KOPT-K1 (cell line): ENCODE data around the gene SHC4.

Source experiments
- H3K27ac ChIP-seq: fragments of 200-600 bp; sonication (generic); 2 replicates; pipeline ENCODE4 v1.5.1; 2016; ENCODE audit warnings: antibody characterized with exemption, mild to moderate bottlenecking, low read depth, low read length; ENCODE audit not compliant: poor library complexity, severe bottlenecking
- H3K36me3 ChIP-seq: fragments of 200-600 bp; sonication (generic); 2 replicates; pipeline ENCODE4 v1.5.1; 2017; ENCODE audit warnings: antibody characterized with exemption, mild to moderate bottlenecking, low read length, moderate library complexity; ENCODE audit not compliant: insufficient read depth
- H3K9me3 ChIP-seq: fragments of 200-600 bp; sonication (generic); 2 replicates; pipeline ENCODE4 v1.5.1; 2017; ENCODE audit warnings: antibody characterized with exemption, low read length, mild to moderate bottlenecking; ENCODE audit not compliant: insufficient read depth, poor library complexity, severe bottlenecking

Gene SHC4

GRCh38 chr15:48890375-48890972 lies 73.2 kb downstream of the SHC4 start:
- H3K27ac ChIP-seq = no peak overlapping the region
- H3K36me3 ChIP-seq = no peaks in the 10 kb centered on the region
- no peaks in the 10 kb centered on the region for H3K9me3 ChIP-seq

- Histone ChIP-seq H3K9me3 (no peaks in the 10 kb centered on the region), H3K27ac (no peak overlapping the region), H3K36me3 (no peaks in the 10 kb centered on the region)
Measured at GRCh38 chr15:48889925-48890324, 73.8 kb downstream of the SHC4 start.

- Histone ChIP-seq H3K36me3 (no peaks in the 10 kb centered on the region), H3K9me3 (no peaks in the 10 kb centered on the region), H3K27ac (no peak overlapping the region)
Measured at GRCh38 chr15:48888836-48889235, 74.9 kb downstream of the SHC4 start.

- Histone ChIP-seq H3K9me3 (no peaks in the 10 kb centered on the region), H3K36me3 (no peaks in the 10 kb centered on the region), H3K27ac (no peak overlapping the region)
Measured at GRCh38 chr15:48888191-48888590, 75.5 kb downstream of the SHC4 start.

- Histone ChIP-seq H3K27ac (no peak overlapping the region), H3K9me3 (no peaks in the 10 kb centered on the region), H3K36me3 (no peaks in the 10 kb centered on the region)
Measured at GRCh38 chr15:48887144-48887543, 76.6 kb downstream of the SHC4 start.

- H3K27ac ChIP-seq = no peak overlapping the region
- H3K36me3 ChIP-seq = peaks cover 16% of the 10 kb centered on the region
- no peaks in the 10 kb centered on the region for H3K9me3 ChIP-seq
Measured at GRCh38 chr15:48883699-48884098, 80.0 kb downstream of the SHC4 start.

- Histone ChIP-seq H3K9me3 (no peaks in the 10 kb centered on the region), H3K27ac (no peak overlapping the region), H3K36me3 (peaks cover 16% of the 10 kb centered on the region)
Measured at GRCh38 chr15:48880070-48880634, 83.6 kb downstream of the SHC4 start.

GRCh38 chr15:48877630-48878595 lies 85.8 kb downstream of the SHC4 start, which contains the start of gene EID1:
Gene EID1 (plus strand): TSS chr15:48878134. CDS start chr15:48878177, 43 bp downstream.
- Histone ChIP-seq H3K9me3 (no peaks in the 10 kb centered on the region), H3K27ac (peak within 1 kb of the TSS; percentile 83), H3K36me3 (peaks cover 16% of the 10 kb centered on the region)

GRCh38 chr15:48876057-48876456 lies 87.7 kb downstream of the SHC4 start:
- Histone ChIP-seq H3K27ac (no peak overlapping the region), H3K36me3 (peaks cover 16% of the 10 kb centered on the region), H3K9me3 (no peaks in the 10 kb centered on the region)

- H3K9me3 ChIP-seq = no peaks in the 10 kb centered on the region
- H3K36me3 ChIP-seq = peaks cover 16% of the 10 kb centered on the region
- no peak overlapping the region for H3K27ac ChIP-seq
Measured at GRCh38 chr15:48875241-48875960, 88.3 kb downstream of the SHC4 start.

GRCh38 chr15:48872632-48873031 lies 91.1 kb downstream of the SHC4 start:
- Histone ChIP-seq H3K36me3 (no peaks in the 10 kb centered on the region), H3K9me3 (no peaks in the 10 kb centered on the region)

GRCh38 chr15:48871542-48871941 lies 92.2 kb downstream of the SHC4 start:
- Histone ChIP-seq H3K9me3 (no peaks in the 10 kb centered on the region), H3K36me3 (no peaks in the 10 kb centered on the region), H3K27ac (no peak overlapping the region)

More at GRCh38 chr15:48872632-48873031, 91.1 kb downstream of the SHC4 start:
- no peak overlapping the region for H3K27ac ChIP-seq

- no peaks in the 10 kb centered on the region for H3K9me3 ChIP-seq
- no peaks in the 10 kb centered on the region for H3K36me3 ChIP-seq
- H3K27ac ChIP-seq = no peak overlapping the region
Measured at GRCh38 chr15:48869966-48870365, 93.8 kb downstream of the SHC4 start.

- Histone ChIP-seq H3K36me3 (no peaks in the 10 kb centered on the region), H3K27ac (no peak overlapping the region), H3K9me3 (no peaks in the 10 kb centered on the region)
Measured at GRCh38 chr15:48868536-48868935, 95.2 kb downstream of the SHC4 start.

- no peaks in the 10 kb centered on the region for H3K36me3 ChIP-seq
- no peak overlapping the region for H3K27ac ChIP-seq
- H3K9me3 ChIP-seq = no peaks in the 10 kb centered on the region
Measured at GRCh38 chr15:48868023-48868422, 95.7 kb downstream of the SHC4 start.
